Mucosa of descending colon (tissue), 3 donors: Measurements from ENCODE around the gene CUL7. TPM values are rescaled to one million over a fixed set of nuclear protein-coding genes. Genes with fewer than 3 reads are reported as not detected.

Source experiments
- ATAC-seq: fragments of 200-7000 bp; cut with Tn5 transposase; one replicate; pipeline ENCODE4 v1.9.1; 2020; ENCODE audit warnings: mild to moderate bottlenecking, moderate library complexity
- DNase-seq, 3 donors: peaks; one replicate each; pipeline ENCODE4 v3.0.0-alpha.2; 2020
- H3K36me3 ChIP-seq: fragments of 200-600 bp; one replicate; pipeline ENCODE4 v1.8.0; 2021; ENCODE audit warnings: low read depth, mild to moderate bottlenecking
- H3K4me1 ChIP-seq: fragments of 200-600 bp; one replicate; pipeline ENCODE4 v1.8.0; 2021; ENCODE audit warnings: low read depth, mild to moderate bottlenecking
- H3K4me3 ChIP-seq: fragments of 200-600 bp; one replicate; pipeline ENCODE4 v1.8.0; 2021; ENCODE audit warnings: mild to moderate bottlenecking
- H3K9me3 ChIP-seq: fragments of 200-600 bp; one replicate; pipeline ENCODE4 v1.8.0; 2021; ENCODE audit warnings: mild to moderate bottlenecking
- intact Hi-C, 2 donors: fragments of 100-400 bp; cut with DNase I in 1 of 2; cut with micrococcal nuclease in 1 of 2; formaldehyde crosslinking; loops; one replicate each; pipeline versions ENCODE4 v1.11.0 to v1.11.1; 2022; cut with DNase I, micrococcal nuclease
- total RNA-seq, 3 donors: library from RNA; stranded (reverse); fragmentation: NEBNext Ultra II Directional in 2 of 3; extraction: Animal tissue kit (Norgen Biotek cat#: 25700) in 2 of 3; gene quantifications; one replicate each; pipeline versions ENCODE4 v1.2.1 to v1.2.4, GENCODE V29; 2021 to 2023
- TF ChIP-seq, protein P1 (sequence below): fragments of 200-600 bp; IDR thresholded peaks from one replicate; pipeline ENCODE4 v1.8.0; 2022; ENCODE audit warnings: antibody characterized with exemption, mild to moderate bottlenecking
- donor health status: DM: no; HTN: no; CAD: no; lungs with moderate emphysema.
- donor health status: DM: no; HTN: no; CAD: no.
- donor health status: DM: no; HTN: yes; CAD: no.

Gene CUL7
- total RNA-seq, 3 donors from 2014 or later = 15.1 to 16.2 (median 15.3) TPM

DNA sequence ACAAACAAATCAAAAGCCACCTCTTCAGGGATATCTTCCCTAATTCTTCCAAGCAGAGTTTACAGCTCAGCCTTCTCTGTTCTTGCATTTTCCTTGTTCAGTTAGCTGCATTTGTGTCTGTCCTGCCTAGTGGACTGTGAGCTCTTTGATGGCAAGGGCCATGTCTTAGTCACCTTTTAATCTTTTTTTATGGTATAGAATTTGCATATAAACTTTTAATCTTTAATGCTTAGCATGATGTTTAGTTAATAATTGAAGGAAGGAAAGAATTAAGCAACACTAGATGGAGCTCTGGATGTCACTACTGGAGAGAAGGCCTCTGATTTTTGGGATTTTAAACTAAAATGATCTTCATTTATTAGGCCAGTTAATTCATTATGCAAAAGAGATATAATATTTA is 57.1 kb downstream of the CUL7 start:
- ATAC-seq (peak; percentile 95), DNase-seq (no peak)
- TF ChIP-seq, protein P1, sequence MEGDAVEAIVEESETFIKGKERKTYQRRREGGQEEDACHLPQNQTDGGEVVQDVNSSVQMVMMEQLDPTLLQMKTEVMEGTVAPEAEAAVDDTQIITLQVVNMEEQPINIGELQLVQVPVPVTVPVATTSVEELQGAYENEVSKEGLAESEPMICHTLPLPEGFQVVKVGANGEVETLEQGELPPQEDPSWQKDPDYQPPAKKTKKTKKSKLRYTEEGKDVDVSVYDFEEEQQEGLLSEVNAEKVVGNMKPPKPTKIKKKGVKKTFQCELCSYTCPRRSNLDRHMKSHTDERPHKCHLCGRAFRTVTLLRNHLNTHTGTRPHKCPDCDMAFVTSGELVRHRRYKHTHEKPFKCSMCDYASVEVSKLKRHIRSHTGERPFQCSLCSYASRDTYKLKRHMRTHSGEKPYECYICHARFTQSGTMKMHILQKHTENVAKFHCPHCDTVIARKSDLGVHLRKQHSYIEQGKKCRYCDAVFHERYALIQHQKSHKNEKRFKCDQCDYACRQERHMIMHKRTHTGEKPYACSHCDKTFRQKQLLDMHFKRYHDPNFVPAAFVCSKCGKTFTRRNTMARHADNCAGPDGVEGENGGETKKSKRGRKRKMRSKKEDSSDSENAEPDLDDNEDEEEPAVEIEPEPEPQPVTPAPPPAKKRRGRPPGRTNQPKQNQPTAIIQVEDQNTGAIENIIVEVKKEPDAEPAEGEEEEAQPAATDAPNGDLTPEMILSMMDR = no peak
- no peak overlapping the region for H3K4me3 ChIP-seq
- H3K4me1 ChIP-seq = peaks cover 7% of the 10 kb centered on the region
- intact Hi-C loops = no loop called here
- no peaks in the 10 kb centered on the region for H3K9me3 ChIP-seq
- H3K36me3 ChIP-seq = no peaks in the 10 kb centered on the region

DNA sequence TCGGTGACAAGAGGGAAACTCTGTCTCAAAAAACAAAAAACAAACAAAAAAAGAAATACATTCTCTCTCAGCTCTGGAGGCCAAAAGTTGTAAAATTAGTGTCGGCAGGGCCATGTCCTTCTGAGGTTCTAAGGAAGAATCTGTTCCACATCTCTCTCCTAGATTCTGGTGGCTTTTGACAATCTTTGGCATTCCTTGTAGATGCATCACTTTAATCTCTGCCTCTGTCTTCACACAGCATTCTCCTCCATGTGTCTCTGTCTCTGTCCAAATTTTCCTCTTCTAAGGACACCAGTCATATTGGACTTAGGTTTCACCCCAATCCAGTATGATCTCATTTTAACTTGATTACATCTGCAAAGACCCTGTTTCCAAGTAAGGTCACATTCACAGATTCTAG is 60.2 kb downstream of the CUL7 start:
- Histone ChIP-seq H3K4me1 (peaks cover 21% of the 10 kb centered on the region), H3K9me3 (no peaks in the 10 kb centered on the region), H3K4me3 (no peak overlapping the region), H3K36me3 (no peaks in the 10 kb centered on the region)
- no peak for DNase-seq
- ATAC-seq = no peak
- TF ChIP-seq, protein P1 = no peak
- intact Hi-C loops = no loop called here

DNA sequence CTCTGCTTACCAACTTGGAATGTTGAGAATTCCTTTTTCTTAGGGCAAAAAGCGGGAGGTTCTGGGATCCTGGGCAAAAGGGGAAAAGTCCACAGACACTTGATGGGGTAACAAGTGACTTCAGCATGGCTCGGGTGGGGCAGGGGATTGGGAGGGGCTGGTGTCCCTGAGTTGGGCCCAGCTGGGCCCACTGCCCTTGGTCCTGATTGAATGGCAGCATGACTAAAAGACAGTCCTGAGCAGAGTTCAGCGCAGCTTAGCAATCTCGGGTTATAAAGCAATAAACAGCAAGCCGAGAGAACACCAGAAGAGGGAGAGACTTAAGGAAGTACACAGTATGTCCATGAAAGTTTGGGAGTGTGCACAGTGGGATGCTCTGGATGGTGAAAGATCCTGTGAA is 63.7 kb downstream of the CUL7 start:
- DNase-seq (peak; percentile 43 to 72 (median 71)), ATAC-seq (peak; percentile 93)
- TF ChIP-seq, protein P1 = no peak
- Histone ChIP-seq H3K9me3 (no peaks in the 10 kb centered on the region), H3K4me3 (no peak overlapping the region), H3K4me1 (peaks cover 27% of the 10 kb centered on the region), H3K36me3 (no peaks in the 10 kb centered on the region)
- intact Hi-C loops = no loop called here

DNA sequence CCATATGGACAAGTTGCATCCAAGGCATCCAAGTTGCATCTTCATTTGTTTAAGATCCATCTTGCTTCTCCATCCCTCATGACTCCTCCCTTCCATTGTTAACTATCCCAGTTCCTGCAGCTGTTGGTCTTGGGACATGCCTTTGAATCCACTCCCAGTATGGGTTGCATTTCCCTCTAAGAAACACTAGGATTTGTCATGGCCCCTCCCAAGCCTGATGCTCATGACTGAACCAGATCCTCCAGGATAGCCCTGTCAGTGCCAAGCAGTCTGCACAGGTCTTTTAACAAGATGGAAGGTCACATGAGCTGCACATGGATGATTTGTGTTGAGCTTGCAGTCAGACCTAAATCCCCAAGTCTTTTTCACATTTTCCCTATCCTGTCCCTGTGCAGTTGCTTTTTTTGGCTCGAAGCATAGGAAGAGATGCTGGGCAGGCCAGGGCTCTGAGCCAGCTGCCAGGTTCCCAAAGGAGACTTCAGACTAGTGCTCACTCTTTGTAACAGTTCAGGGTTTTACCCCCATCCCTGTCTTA is 65.1 kb downstream of the CUL7 start:
- intact Hi-C loops = no loop called here
- Histone ChIP-seq H3K4me1 (peaks cover 27% of the 10 kb centered on the region), H3K36me3 (no peaks in the 10 kb centered on the region), H3K4me3 (no peak overlapping the region), H3K9me3 (no peaks in the 10 kb centered on the region)
- DNase-seq (no peak), ATAC-seq (no peak)
- TF ChIP-seq, protein P1 = no peak

Other genes starting within 250 kb of the CUL7 start
- 10 to 100 TPM; 47.4 to 61.4 (median 53.7) TPM for gene RPL7L1, start 174.2 kb downstream of the CUL7 start, total RNA-seq
- not detected for gene PTCRA, start 137.8 kb downstream of the CUL7 start, total RNA-seq
- gene CNPY3, start 124.4 kb downstream of the CUL7 start, total RNA-seq = 10 to 100 TPM; 18.4 to 30.5 (median 23.5) TPM
- under 1 TPM in 2 of 3 donors, not detected in 1; 0.75 to 0.76 TPM for gene GNMT, start 93.1 kb downstream of the CUL7 start, total RNA-seq
- gene PEX6, start 74.7 kb downstream of the CUL7 start, total RNA-seq = 10 to 100 TPM; 14.3 to 38.6 (median 20.6) TPM
- gene PPP2R5D, start 69.3 kb downstream of the CUL7 start, total RNA-seq = 10 to 100 TPM; 35.9 to 45.0 (median 38.8) TPM
- 10 to 100 TPM; 38.0 to 47.4 (median 39.1) TPM for gene MEA1, start 39.9 kb downstream of the CUL7 start, total RNA-seq
- 10 to 100 TPM; 53.4 to 84.1 (median 57.3) TPM for gene KLHDC3, start 39.6 kb downstream of the CUL7 start, total RNA-seq
- gene RRP36, start 32.2 kb downstream of the CUL7 start, total RNA-seq = 10 to 100 TPM; 31.4 to 40.0 (median 37.1) TPM
- gene MRPL2, start 5.6 kb upstream of the CUL7 start, total RNA-seq = 10 to 100 TPM; 58.7 to 82.8 (median 75.2) TPM
- gene KLC4, start 5.8 kb upstream of the CUL7 start, total RNA-seq = 100 to 1,000 TPM in 1 of 3 donors, 10 to 100 TPM in 2; 69.1 to 144 (median 99.1) TPM
- 10 to 100 TPM in 1 of 3 donors, 1 to 10 TPM in 2; 8.3 to 12.9 (median 9.4) TPM for gene PTK7, start 22.5 kb upstream of the CUL7 start, total RNA-seq
- gene SRF, start 117.4 kb upstream of the CUL7 start, total RNA-seq = 10 to 100 TPM; 19.5 to 87.1 (median 26.3) TPM
- 10 to 100 TPM; 35.9 to 46.9 (median 44.3) TPM for gene CUL9, start 128.3 kb upstream of the CUL7 start, total RNA-seq
- 10 to 100 TPM; 42.7 to 69.0 (median 45.7) TPM for gene DNPH1, start 175.6 kb upstream of the CUL7 start, total RNA-seq
- gene TTBK1, start 189.6 kb upstream of the CUL7 start, total RNA-seq = under 1 TPM; 0.24 to 0.95 (median 0.93) TPM
- gene SLC22A7, start 244.4 kb upstream of the CUL7 start, total RNA-seq = under 1 TPM in 1 of 3 donors, not detected in 2; 0.32 TPM